HG03139 (cell line): ENCODE measurements around the gene CRB1.
"Not testable (repeated sequence)": the region's sequence is repeated elsewhere in the genome, so short reads cannot be mapped to it uniquely, and the experiment has no call there.

Experiments
- ATAC-seq: cut with Tn5 transposase; IDR thresholded peaks from one replicate; pipeline ENCODE4 v1.9.1; 2021; ENCODE audit not compliant: unreplicated experiment

CRB1 gene

DNA sequence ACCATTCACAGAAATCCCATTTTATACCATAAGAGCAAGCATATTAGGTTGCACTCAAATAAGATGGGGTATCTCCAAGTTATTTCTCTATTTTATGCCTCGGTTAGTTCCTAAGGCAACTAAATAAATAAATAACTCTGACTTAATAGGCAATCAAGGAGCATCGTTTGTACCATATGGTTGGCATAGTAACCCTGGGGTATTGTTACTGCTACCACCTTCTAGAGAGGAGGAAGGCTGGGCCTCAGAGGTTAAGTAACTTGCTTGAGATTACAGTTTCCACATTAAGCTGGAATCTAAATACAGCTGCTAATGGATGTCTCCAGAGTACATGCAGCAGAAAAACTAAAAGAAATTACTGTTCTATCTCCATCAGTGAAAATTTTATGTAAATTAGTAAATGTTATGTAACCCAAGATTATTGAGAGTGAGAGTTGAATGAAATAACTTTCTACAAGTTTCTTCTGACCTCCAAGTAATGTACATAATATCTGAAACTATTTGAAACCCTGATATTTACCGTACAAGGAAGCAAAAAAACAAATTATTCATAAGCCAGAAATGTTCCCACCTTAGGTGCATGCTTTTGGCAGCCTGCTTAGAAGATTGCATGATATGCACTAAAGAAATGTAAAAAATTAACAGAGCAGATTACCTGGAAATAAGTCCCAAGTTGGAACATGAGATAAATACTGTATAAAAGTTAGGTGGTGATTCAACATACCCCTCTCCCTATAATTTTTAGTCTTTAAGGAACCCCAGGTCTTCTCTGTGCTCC is 127.0 kb downstream of the CRB1 start:
- no peak for ATAC-seq

DNA sequence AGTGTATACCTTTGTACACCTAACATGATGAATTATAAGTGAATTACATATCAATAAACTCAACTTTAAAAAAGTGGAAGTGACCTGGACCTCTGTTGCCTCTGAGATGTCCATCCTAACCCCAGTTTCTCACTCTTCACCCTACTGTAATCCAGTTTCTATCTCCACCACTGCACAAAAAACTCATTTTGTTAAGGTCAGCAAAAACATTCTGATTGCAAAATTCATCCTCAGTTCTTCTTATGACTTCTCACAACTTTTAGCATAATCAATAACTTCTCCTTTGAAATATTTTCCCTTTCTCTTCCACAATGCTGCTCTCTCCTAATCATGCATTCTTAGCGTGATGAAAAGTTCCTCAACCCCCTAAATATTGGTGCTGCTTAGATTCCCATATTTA is 129.8 kb downstream of the CRB1 start:
- ATAC-seq, result no peak

DNA sequence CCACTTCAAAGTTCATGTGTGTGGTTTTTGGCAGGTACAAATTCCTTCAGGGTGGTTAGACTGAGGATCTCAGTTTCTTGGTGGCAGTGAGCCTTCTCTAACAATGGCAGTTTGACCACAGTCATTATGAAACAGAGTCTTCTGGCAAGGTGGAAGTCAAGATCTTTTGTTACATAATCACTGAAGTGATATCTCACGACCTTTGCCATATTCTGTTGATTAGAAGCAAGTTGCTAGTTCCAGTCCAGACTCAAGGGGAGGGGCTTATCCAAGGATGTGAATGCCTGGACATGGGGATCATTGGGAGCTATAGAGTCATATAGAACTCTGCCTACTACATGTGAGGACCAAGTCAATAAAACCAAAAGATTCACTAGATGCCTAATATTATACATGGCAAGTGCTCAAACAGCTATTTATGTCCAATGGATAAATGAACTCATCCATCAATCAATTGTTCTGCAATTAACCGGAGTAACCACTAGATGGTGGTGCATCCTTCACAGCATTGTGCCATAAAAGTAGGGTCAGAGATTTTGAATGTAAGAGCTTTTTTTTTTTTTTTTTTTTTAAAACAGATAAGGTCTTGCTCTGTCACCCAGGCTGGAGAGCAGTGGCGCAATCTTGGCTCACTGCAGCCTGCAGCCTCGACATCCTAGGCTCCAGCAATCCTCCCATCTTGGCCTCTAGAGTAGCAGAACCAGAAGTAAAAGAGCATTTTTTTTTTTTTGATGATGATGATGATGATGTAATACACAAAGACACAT is 131.9 kb downstream of the CRB1 start:
- peak; percentile 89 for ATAC-seq

DNA sequence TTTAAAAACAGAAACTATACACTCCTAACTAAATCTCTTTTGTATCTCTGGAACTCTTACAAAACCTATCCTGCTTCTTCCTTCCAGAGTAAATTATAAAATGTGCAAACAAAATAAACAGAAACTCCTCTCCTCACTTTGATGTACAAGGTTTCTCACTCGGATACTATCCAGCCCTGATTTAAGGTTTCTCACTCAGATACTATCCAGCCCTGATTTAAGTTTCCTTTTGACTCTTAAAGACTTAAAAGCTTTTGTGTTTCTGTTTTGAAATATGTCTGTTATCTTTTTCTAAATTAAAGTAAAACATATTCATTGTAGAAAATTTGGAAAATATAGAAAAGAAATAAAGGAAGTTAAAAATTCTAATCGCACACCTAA is 132.5 kb downstream of the CRB1 start:
- no peak for ATAC-seq

DNA sequence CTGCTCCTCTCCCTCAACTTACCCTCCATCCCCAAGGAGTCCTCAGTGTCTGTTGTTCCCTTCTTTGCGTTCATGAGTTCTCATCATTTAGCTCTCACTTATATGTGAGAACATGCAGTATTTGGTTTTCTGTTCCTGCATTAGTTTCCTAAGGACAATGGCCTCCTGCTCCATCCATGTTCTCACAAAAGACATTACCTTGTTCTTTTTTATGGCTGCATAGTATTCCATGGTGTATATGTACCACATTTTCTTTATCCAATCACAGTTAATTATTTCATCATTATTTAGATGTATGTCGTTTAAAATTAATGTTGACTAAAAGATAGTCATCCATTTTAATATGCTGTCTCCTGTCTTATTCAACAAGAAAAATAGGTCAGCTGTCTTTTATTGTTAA is 134.1 kb downstream of the CRB1 start:
- ATAC-seq, result no peak

DNA sequence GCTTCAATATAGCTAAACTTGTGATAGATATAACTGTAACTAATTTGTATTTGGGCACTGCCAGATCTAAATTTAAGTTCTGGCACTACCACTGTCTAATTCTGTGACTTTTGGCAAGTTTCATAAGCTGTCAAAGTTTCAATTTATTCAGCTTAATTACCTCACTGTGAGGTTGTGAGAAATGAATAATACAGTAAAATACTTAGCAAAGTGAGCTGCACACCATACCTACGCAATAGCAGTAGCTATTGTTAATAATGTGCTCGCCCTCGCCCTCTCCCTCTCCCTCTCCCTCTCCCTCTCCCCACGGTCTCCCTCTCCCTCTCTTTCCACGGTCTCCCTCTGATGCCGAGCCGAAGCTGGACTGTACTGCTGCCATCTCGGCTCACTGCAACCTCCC is 136.7 kb downstream of the CRB1 start:
- not testable (repeated sequence) for ATAC-seq

DNA sequence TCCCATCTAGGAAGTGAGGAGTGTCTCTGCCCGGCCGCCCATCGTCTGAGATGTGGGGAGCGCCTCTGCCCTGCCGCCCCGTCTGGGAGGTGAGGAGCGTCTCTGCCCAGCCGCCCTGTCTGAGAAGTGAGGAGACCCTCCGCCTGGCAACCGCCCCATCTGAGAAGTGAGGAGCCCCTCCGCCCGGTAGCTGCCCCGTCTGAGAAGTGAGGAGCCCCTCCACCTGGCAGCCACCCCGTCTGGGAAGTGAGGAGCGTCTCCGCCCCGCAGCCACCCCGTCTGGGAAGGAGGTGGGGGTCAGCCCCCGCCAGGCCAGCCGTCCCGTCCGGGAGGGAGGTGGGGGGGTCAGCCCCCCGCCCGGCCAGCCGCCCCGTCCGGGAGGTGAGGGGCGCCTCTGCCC is 137.6 kb downstream of the CRB1 start:
- ATAC-seq, result not testable (repeated sequence)

DNA sequence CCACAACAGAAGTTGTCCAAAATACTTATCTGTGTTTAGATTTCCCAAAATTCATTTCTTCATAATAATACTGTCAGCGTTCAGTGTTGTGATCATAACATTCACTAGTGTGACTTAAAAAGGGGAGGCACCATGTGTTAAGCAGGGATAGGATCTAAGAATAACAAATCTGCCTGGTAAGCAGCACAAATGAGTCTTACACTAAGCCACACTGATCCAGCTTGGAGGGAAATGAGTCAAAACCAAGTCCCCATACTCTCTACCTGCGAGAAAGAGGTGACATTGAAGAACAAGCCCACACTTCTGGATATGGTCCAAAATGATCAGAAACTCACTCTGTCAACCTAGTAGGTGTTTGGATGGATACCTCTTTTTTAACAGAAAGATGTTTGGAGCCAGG is 145.5 kb downstream of the CRB1 start:
- no peak for ATAC-seq

DNA sequence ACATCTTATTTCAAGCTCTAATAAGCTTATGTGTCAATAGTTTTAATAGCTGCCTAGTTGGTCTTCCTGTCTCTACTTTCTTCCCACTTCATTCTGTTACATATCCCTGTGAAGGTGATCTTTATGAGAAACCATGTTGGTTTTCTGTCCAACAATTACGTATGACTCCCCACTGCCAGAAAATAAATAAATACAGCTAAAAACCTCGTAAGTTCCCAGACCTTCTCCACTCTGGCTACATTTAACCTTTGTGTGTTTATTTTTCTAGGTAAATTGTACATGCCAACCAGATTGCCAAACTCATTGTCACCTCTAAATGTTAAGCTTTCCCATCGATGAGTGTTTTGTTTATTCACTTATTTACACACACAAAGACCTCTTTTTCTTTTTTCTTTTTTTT is 147.2 kb downstream of the CRB1 start:
- no peak for ATAC-seq

DNA sequence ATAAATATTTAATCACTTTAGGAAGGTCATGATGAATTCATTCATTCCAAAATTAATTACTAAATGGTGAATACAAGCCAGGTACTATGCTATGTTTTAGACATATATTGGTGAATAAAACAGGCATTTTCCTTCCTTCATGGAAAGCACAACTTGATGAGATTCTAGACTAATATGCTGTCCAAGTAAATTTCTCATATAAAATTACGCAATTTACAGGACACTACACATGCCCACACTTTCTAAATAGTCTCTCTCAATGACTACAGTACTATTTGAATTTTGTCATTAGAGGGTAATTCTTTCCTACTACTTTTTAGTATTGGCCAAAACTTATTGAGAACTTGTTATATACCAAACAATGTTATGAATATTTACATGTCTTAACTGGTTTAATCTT is 150.6 kb downstream of the CRB1 start:
- no peak for ATAC-seq

DNA sequence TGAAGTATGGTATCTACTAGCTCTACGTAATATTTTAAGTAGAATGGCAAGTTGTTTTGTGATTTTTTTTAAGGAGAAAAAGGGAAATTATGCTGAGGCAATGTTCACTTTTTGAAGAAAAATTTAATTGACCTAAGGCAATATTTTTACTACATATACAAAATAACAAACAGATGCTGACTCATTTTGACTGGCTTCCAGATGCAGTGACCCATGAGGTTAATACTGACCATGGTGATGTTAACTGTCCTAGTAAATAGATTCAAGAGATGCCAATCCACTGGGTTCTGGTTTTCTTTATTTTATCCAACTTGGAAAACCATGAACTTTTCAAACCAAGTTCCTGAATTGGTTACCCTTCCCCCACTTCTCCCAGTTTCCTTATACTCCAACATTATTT is 154.9 kb downstream of the CRB1 start:
- no peak for ATAC-seq

DNA sequence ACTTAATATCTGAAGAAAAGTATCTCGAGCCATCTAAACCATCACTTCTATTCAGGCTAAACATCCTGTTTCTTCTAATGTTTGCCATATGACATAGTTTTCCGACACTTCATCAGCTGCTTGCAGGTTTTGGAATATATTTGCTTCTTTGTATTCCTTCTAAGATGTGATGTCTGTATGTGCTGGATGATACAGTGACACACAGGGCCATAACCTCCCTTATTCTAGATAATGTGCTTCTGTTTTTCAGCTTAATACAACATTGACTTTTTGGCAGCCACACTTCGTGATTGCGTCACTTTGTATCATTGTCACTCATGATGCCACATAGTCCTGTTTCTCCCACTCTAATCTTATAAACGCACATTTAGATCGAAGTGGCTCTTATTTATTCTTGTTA is 156.3 kb downstream of the CRB1 start:
- ATAC-seq, result no peak

DNA sequence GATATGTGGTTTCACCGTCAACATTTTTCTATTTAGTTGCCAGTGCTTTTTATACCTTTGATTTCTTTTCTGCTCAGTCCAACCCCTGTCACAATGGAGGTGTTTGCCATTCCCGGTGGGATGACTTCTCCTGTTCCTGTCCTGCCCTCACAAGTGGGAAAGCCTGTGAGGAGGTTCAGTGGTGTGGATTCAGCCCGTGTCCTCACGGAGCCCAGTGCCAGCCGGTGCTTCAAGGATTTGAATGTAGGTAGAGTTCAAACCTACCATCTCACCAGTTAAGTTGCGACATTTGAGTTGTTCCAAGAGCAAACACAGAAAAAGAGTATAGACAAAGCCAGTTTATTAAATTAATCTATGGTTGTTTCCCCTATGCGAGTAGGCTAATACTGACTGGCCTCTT is 161.3 kb downstream of the CRB1 start:
- ATAC-seq, result no peak

DNA sequence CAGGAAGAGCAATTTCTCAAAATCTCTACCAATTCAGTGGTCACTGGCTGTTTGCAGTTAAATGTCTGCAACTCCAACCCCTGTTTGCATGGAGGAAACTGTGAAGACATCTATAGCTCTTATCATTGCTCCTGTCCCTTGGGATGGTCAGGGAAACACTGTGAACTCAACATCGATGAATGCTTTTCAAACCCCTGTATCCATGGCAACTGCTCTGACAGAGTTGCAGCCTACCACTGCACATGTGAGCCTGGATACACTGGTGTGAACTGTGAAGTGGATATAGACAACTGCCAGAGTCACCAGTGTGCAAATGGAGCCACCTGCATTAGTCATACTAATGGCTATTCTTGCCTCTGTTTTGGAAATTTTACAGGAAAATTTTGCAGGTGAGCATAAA is 167.2 kb downstream of the CRB1 start:
- no peak for ATAC-seq

DNA sequence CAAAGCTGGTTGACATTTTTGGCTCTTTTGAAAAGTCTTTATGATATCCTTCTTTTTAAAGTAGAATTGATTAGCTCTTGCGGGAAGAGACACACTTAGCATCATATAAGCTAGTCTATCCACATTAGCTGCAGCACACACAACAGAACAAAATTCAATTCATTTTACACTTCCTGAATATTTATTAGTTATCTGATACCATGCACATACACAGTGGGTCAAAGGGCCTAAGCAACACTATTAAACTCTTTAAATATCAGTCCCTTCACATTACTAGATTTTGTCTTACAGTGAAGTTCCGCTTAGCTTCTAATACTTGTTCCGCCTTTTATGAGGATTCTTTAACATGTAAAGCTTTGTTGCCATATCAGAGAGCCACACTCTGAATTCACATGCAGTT is 169.5 kb downstream of the CRB1 start:
- ATAC-seq, result no peak

DNA sequence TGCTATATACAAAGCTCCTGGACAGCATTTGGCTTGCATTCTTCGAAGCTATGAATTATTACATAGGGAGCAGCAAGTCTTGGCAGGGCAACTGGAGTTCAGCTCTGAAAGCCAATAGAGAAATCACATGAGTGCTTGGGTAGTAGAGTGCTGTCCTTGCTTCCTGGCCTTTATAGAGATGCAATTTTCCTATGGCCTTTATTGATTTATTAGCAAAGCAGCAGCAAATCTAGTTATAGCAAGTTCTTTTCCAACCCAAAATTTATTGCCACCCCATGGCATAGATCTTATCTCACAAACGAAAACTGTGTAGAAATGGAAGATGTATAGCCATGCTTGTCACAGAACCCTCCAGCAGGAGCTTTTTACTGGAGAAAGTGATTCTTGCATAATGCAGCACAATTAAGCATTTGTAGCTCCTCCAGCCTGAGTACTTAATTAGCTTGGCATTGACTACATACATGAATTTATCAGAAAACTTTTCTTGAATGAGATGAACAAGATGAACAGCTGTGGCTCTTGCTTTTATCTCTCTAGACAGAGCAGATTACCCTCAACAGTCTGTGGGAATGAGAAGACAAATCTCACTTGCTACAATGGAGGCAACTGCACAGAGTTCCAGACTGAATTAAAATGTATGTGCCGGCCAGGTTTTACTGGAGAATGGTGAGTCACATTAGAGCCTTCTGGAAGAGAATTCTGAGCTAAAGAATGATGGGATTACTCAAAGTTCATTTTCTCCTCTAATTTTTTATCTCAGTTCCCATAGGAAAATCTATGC is 170.1 kb downstream of the CRB1 start:
- no peak for ATAC-seq

DNA sequence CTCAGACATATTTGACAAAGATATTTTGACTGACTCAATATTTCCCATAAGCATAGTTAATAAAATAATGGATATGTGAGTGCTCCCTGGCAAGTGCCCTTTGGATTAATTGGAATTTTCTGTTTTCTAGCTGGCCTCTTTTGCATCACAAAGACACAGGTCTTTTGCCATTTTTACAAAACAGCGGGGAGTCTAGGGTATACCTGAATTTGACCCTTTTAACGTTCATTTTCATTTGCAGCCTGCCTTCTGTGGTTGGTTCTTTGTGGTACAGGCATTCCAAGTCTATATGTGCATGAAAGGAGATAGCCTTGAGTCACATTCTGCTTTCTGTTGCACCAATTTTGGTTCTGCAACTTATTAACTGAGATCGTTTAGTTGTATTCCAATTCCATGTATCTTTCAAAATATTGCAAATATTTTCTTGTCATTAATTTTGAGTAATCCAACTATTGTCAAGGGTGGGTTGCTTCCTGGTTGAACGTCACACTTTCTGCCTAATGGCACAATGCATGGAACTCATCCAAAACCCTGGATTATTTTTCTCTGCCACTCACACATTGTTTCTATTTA is 171.7 kb downstream of the CRB1 start:
- ATAC-seq, result no peak

DNA sequence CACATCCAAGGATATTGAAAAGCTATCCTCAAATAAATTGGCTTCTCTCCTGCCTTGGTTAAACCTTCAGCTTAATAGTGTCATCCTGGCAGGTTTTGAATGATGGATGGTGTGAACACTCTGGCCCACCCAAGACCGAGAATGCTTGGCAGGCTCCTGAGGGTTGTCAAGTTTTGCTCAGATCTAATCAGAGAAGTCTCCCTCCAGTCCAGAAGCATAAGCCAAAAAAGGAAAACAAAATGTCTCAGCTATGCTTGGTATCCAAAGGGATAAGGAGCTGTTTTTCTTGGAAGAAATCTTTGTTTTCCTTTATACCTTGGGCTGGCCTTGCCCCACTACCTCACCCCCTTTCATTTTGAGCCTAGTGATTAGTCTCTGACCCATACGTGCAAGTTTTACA is 172.7 kb downstream of the CRB1 start:
- ATAC-seq, result no peak

DNA sequence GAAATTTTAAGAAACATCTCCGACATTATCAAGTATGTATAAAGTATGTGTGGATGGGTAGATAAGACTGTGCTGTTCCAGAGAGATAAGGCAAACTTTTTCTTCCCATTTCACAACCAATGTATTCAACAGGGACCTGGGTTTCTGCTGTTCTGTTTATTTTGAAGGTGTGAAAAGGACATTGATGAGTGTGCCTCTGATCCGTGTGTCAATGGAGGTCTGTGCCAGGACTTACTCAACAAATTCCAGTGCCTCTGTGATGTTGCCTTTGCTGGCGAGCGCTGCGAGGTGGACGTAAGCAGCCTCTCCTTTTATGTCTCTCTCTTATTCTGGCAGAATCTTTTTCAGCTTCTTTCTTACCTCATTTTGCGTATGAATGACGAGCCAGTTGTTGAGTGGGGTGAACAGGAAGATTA is 174.0 kb downstream of the CRB1 start:
- no peak for ATAC-seq

DNA sequence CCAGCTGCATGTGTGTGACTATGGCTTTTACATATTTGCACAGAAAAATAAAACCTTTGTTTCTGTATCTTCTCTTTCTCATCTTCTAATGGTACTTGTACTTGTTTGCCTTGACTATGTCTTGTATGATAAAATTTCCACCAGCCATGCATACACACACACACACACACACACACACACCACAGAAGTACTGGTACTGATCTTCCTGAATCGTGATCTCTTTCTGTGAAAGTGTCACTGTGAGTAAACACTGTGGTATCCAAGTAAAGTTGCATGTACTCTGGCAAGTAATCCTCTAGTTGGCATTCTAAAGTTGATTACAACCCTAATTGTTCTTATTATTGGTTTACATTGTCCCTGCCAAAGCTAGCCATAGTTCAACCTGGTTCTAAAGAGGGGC is 176.7 kb downstream of the CRB1 start:
- ATAC-seq, result no peak

DNA sequence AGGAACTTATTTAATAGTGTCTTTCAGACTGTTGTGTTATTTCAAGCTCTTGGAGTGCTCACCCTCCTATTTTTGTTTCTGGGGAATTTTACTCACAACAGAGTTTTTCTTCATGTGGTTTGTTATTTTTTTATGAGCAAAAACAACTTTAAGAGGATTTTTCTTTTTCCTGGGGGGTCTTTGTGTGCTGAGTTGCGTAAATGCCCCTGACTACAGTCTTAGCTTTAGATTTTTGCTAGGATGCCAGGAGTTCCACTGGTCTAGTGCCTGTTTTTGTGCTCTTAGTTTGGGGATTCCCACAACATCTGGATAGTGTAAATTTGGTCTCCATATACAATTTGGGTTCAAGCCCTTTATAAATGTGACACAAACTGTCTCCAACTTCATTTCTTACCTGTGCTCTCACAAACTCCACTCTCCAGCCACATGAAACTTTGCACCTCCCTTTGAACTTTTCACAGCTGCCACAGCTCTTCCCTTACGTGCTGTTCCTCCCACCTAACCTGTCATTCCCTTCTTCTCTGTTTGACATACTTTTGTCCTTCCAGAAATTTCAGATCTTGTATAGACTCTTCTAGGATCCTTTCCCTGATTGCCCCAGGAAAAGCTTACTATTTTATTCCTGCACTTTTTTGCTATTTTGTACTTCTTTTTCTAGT is 180.2 kb downstream of the CRB1 start:
- ATAC-seq, result no peak
